GF-D8 (cell line): ENCODE data around the gene HSPA9.

Source experiments
- DNase-seq: peaks from one replicate; lab custom pipeline; 2025; lab: John Stamatoyannopoulos, UW

The HSPA9 gene

DNA sequence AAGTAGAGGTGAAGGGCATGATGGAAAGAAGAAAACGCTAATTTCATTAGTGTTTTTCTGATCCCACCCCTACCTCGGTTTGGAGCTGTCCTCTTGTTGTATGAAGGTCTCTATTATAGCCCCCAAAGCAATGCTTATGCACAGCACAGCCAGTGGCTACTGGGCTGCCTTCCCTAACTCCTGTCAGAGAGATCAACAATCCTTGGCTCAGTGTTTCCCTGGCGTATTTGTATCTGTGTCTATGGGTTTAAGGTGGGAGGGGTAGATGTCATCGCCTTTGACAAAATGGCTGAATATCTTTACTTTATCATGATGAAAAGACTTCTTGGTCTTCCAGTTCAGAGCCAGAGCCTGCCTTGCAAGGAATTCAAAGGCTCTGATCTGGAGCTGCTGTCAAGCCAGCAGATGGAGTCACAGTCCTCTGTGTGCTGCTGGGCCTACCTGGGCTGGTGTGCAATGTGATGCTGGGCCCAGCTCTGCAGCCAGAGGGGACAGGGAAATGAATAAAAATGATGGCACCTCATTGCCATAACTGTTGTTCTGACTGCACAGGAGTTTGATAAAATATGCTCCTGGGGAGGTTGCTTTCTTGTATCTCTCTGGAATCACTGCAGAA is 20.1 kb upstream of the HSPA9 start:
- DNase-seq, result no peak

DNA sequence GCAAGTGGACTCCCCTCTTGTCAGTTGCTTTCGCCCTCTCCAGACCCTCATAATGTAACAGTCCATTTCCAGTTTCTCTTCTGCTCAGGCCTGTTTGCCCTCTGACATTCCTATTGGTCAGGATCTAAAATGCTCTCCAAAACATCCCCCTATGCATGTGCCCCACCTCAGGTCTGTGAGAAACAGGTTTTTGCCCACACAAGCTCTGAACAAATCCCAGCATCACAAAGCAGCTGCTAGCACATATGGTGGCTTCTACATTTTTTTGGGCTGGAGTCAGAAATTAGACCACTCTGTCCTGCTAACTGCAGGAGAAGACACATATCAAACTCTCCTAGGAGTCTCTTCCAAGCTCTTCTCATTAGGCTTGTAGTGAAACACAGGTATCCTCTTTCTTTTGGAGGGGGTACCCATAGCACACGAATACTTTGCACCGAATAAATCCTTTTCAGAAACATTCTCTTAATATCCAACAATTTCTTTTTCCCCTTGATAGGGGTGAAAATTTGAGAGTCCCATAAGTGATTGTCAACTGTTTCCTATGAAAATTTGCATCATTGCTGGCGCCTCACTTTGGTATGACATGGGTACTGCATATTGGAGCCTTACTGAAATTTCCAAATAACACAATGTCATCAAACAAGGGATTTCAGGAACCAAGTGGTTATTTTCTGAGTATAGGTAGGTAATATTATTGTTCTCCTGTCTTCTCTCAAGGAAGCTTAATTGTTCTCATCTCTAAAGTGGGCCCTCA is 19.3 kb upstream of the HSPA9 start:
- DNase-seq, result no peak

GRCh38 chr5:138588013-138588788 is 13.0 kb upstream of the HSPA9 start:
- DNase-seq, result no peak

DNA sequence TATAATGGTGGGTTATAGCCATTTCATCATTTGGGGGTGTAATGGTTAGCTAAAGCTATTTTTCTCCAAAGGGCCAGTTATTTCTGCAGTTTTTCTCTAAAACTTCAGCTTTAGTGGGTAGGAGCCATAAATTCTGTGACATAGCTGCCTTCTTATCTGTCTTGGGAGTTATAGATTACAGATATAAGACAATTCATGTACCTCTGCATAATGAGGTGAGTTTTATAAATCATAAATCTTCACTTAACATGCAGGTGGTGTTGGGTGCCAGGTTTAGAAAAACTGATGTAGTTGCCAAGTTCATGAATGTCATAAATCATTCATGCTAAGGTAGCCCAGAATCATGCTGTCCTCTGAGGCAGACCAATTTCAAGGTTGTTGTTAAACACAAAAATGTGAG is 10.0 kb upstream of the HSPA9 start:
- DNase-seq, result no peak

DNA sequence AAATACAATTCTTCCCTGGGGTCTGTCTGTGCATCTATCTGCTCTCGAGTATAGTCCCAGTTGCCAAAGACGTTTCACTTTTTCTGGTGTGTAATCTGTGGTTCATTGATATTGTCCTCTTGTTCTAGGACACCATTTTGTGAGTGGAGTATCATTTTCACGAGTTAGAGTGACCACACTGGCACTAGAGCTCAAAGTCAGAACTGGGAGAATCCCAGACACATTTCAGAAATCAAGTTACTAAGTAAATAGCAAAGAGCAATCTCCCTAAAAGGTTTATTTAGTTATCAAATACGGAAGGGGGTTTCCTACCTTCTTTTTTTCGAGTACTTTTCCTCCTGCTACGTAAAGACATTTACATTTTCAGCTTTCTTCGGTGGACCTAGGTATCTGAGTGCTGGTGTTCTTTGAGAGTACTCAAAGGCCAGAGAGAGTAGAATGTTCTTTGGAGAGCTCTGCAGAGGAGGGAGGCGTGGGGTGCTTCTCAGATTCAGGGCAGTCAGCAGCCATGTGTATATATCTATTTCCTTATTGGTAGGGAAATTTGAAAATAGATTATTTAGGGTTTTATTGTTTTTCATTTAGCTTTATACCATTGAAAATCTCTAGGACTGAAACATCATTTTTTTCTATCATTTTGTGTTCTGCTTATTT is 8.9 kb upstream of the HSPA9 start:
- DNase-seq, result no peak

- no peak for DNase-seq
Measured at GRCh38 chr5:138582959-138583358, 7.8 kb upstream of the HSPA9 start.

- DNase-seq, result no peak
Measured at GRCh38 chr5:138580777-138581176, 5.6 kb upstream of the HSPA9 start.

GRCh38 chr5:138580001-138580400 is 4.8 kb upstream of the HSPA9 start:
- DNase-seq, result no peak

GRCh38 chr5:138579517-138579863 is 4.3 kb upstream of the HSPA9 start:
- DNase-seq, result no peak

GRCh38 chr5:138577452-138577851 is 2.3 kb upstream of the HSPA9 start:
- no peak for DNase-seq

DNA sequence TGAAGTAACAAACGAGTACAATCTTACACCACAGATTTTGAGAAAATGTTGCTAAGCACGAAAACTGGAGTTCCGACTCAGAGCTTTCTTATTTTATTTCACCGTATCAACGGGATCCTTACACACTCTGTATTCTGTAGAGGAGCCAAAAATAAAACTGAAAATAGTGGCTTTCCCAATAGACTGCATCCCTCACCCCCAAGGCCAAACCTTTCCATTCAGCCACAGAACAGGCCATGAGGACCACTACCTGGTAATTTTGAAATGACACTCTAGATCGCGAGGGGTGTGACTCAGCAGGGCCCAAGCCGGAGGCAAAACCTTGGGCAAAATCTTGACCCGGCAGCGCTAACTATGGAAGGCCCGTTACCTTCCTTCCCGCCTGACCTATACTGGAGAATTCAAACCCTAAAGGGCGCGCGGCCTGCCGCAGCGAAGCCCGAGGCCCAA is 432 bp downstream of the HSPA9 start:
- DNase-seq, result no peak

DNA sequence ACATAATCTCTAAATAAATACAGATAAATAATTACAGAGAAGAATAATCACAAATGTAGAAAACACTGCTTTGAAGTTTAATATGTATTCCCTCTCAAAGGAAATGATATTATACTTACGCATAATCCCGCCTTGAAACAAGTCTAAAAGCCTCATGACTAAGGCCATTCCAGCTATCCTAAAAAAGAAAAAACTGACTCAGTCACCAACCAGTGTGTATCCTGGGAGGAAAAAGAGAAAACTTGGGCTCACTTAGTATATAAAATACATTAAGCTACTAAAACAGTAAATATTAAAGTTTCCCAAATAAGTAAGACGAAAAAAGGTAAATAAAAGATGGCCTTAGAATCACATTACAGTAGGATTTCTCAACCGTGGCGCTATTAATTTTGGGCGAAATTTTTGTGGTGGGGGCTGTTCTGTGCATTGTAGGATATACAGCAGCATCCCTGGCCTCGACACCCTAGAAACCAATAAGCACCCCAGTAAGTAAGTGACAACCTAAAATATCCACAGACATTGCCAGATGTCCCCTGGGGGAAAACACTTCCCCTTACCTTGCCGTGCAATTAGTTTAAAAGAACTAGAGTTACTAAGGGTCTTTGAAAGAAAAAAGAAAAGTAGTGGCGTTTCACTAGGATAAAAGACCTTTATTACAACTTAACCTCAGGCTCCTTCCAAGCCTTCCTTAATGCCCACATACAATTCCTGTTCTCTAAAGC is 1.1 kb downstream of the HSPA9 start:
- DNase-seq, result no peak

DNA sequence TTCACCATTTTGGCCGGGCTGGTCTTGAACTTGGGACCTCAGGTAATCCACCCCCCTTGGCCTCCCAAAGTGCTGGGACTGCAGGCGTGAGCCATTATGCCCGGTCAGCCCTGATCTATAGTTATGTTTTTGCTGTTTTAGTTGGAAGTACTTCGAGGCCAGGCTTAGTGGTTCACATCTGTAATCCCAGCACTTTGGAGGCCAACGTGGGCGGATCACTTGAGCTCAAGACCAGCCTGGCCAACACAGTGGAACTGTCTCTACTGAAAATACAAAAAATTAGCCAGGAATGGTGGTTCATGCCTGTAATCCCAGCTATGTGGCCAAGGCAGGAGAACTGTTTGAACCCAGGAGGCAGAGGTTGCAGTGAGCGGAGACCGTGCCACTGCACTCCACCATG is 2.0 kb downstream of the HSPA9 start:
- no peak for DNase-seq

DNA sequence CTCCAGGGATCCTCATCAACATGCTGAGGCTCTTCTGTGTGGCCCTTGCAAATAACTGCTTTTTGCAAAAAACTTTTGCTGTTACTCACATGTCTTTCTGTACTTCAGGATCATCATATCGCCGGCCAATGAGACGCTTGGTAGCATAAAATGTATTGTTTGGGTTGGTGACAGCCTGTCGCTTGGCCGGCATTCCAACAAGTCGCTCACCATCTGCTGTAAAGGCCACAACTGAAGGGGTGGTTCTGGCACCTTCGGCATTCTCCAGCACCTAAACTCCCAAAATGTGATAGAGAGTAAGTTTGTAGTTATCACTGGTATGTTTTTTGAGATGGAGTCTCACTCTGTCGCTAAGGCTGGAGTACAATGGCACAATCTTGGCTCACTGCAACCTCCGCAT is 4.3 kb downstream of the HSPA9 start:
- no peak for DNase-seq

- DNase-seq, result no peak
Measured at GRCh38 chr5:138569782-138570181, 5.4 kb downstream of the HSPA9 start.

- no peak for DNase-seq
Measured at GRCh38 chr5:138568061-138568824, 7.0 kb downstream of the HSPA9 start.

DNA sequence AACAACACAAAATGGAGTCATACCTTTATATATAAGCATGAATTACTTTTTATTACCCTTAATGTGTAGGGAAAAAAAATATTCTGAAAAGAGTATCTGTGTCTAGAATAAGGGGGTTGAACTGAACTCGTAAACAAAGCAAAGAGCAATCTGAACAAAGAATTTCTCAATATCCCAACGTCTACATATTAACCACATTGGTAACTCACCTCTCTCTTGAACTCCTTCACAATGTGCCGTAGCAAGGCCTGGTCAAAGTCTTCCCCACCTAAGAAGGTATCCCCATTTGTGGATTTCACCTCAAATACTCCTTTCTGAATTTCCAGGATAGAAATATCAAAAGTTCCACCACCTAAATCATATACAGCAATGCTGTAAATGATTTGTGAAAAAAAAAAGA is 8.4 kb downstream of the HSPA9 start:
- no peak for DNase-seq

- DNase-seq, result no peak
Measured at GRCh38 chr5:138565100-138565821, 9.9 kb downstream of the HSPA9 start.

GRCh38 chr5:138564242-138564641 is 11.0 kb downstream of the HSPA9 start:
- DNase-seq, result no peak

DNA sequence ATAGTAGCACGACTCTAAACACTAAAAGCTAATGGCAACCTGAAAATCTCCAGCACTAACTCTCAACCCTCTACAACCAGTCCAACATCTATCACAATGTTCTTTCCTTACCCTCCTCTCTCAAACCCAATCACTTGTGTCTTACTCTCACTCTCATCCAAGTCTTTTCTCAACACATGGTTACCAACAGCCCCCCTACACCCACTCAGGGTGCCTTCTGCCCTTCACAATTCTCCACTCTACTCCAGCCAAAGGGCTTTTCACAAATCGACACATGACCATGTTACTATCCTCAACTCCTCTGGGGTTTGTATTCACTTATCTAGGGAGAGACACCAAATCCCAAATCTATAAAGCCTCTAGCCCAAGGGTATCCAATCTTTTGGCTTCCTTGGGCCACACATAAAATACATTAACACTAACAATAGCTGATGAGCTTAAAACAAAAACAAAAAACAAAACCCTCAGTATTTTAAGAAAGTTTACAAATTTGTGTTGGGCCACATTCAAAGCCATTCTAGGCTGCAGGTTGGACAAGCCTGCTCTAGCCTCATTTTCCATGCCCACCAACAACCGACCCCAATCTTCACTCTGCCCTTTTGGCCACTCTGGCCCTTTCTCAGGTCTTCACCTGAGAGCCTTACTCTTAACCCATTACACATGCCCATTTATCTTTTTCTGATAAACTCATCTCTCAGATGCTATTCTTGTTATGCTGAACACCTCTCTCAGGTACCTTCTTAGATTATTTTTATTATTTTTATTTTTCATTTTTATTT is 11.7 kb downstream of the HSPA9 start:
- no peak for DNase-seq
